Large intestine (tissue), 3 donors: ENCODE measurements around the gene DYSF. TPM values are rescaled to one million over a fixed set of nuclear protein-coding genes. Genes with fewer than 3 reads are reported as not detected.
A peak's percentile ranks its signal among the peaks of the same experiment; 100 is the strongest.
"Not testable (repeated sequence)": the region's sequence is repeated elsewhere in the genome, so short reads cannot be mapped to it uniquely, and the experiment has no call there.

Experiments used
- DNase-seq, 2 donors: peaks; one replicate each; pipeline versions ENCODE4 v3.0.0 to v3.0.0-alpha.2; 2013
- H3K27ac ChIP-seq: one replicate; pipeline ENCODE4 v1.5.1; 2013; ENCODE audit warnings: low read length
- H3K27me3 ChIP-seq: 2 replicates; pipeline ENCODE4 v1.6.1; 2013; ENCODE audit warnings: low read length; ENCODE audit not compliant: control insufficient read depth, insufficient read depth
- H3K36me3 ChIP-seq: 2 replicates; pipeline ENCODE4 v1.6.1; 2013; ENCODE audit warnings: low read length; ENCODE audit not compliant: control insufficient read depth, insufficient read depth
- H3K4me1 ChIP-seq: one replicate; pipeline ENCODE4 v1.6.1; 2013; ENCODE audit warnings: low read length; ENCODE audit not compliant: control insufficient read depth, insufficient read depth
- H3K4me3 ChIP-seq: one replicate; pipeline ENCODE4 v1.5.1; 2013; ENCODE audit warnings: low read length
- H3K9me3 ChIP-seq: one replicate; pipeline ENCODE4 v1.6.1; 2013; ENCODE audit warnings: mild to moderate bottlenecking, low read depth, low read length, moderate library complexity; ENCODE audit not compliant: control insufficient read depth
- WGBS: methylation state at CpG from one replicate; pipeline ENCODE4 v1.1.5; 2013; ENCODE audit warnings: low lambda C conversion rate; ENCODE audit not compliant: insufficient coverage; 5-methylcytosine and 5-hydroxymethylcytosine counted together
- polyA plus RNA-seq: library from polyadenylated mRNA; unstranded; fragments of 120-200 nt; gene quantifications from one replicate; pipeline ENCODE4 v1.2.1, GENCODE V29; 2013

The DYSF gene
- polyA plus RNA-seq, 1 donor = 6.3 TPM

DNA sequence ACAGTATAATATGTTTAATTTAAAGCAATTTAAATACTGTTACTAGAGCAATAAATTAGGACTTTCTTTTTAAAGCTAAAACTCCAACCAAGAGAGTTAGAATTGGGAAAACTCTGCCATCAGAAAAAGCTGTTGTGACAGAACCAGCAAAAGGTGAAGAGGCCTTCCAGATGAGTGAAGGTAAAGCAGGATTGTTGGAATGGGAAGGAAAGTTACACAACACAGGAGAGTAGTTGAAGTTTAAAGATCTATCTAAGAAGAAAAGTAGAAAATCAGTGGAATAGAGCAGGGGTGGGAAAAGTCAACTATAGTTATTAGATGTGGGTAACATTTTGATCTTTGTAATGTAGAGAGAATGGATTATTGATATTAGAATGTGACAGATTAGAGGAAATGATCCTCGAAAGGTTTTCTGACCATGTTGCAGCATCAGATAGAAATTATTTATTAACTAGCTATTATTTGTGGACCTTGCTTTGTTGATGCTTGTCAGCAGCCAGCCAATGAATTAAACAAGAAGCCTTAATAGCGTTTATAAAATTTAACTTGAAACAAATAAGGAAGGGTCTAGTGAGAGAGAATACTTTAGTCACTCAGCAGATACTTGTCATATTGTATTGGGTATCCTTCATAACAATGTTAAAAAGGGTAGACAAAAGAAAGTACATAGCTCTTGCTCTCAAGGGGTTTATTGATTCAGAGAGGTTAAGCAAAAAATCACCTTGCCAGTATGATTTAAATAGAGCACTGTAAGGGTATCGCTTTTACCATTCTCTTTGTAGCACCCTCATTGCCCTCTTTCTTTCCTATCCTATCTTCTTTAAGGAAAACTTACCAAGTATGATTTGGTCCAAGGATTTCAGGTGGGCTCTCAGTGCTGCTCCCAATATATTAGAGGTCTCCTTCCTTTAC is 24.6 kb upstream of the DYSF start:
- 60% methylated on average over 2 of the region's 3 CpGs for WGBS
- Histone ChIP-seq H3K36me3 (peaks cover 67% of the 10 kb centered on the region), H3K27ac (no peak overlapping the region), H3K4me1 (no peaks in the 10 kb centered on the region), H3K9me3 (no peaks in the 10 kb centered on the region), H3K27me3 (no peaks in the 10 kb centered on the region), H3K4me3 (no peak overlapping the region)
- no peak for DNase-seq

DNA sequence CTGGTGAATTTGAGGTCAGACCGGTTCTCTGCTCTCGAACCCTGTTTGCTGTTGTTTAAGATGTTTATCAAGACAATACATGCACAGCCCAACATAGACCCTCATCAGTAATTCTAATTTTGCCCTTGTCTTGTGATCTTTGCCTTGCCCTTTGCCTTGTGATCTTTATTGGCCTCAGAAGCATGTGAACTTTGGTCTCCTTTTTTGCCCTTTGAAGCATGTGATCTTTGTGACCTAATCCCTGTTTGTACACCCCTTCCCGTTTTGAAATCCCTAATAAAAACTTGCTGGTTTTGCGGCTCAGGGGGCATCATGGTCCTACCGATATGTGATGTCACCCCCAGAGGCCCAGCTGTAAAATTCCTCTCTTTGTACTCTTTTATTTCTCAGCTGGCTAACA is 8.2 kb upstream of the DYSF start:
- DNase-seq, H3K4me1 ChIP-seq, H3K27ac ChIP-seq, H3K9me3 ChIP-seq, H3K27me3 ChIP-seq, H3K36me3 ChIP-seq, H3K4me3 ChIP-seq: not testable (repeated sequence)
- no CpG with 5 or more reads among the region's 5 CpGs for WGBS

- no peak for DNase-seq
- no CpG with 5 or more reads among the region's 1 CpG for WGBS
- H3K36me3 ChIP-seq = no peaks in the 10 kb centered on the region
- no peaks in the 10 kb centered on the region for H3K4me1 ChIP-seq
- no peaks in the 10 kb centered on the region for H3K9me3 ChIP-seq
- H3K27ac ChIP-seq = no peak overlapping the region
- peaks cover 13% of the 10 kb centered on the region for H3K27me3 ChIP-seq
- no peak overlapping the region for H3K4me3 ChIP-seq
Observed at GRCh38 chr2:71446505-71446904, 6.9 kb upstream of the DYSF start.

DNA sequence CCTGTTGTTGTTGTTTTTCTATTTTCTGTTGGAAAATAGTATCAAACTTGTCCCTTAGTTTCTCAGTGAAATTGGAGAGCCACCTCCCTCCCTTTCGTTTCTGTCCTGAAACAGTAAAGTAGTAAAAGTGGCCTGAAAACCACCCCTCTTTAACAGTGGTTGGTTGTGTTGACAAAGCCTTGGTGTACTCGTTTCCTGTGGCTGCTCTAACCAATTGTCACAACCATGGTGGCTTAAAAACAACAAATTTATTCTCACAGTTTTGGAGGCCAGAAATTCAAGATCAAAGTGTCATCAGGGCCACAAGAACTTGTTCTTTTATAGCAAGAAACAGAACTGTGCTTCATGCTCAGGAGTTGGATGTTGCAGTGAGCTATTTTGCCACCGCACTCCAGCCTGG is 4.0 kb upstream of the DYSF start:
- H3K9me3 ChIP-seq = peaks cover 4% of the 10 kb centered on the region
- no peak for DNase-seq
- WGBS = 20% methylated on average over 1 of the region's 3 CpGs
- H3K27me3 ChIP-seq = peaks cover 36% of the 10 kb centered on the region
- H3K36me3 ChIP-seq = no peaks in the 10 kb centered on the region
- peaks cover 6% of the 10 kb centered on the region for H3K4me1 ChIP-seq
- H3K4me3 ChIP-seq = no peak overlapping the region
- no peak overlapping the region for H3K27ac ChIP-seq

DNA sequence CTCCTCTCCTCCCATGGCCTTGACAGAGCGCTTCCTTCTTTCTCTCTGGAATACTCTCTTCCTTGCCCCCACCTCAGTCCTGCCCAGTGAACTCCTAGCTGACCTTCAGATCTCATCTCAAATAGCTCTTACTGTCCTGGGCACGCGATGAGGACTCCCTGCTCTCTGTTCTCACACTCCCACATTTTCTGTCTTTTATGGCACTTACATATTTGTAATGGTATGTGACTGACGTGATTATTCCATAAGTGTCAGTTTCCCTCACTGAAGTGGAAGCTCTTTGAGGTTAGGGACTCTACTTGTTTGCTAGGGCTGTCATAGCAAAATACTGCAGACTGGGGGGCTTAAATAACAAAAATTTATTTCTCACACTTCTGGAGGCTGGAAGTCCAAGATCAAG is 1.7 kb upstream of the DYSF start:
- WGBS = no CpG with 5 or more reads among the region's 4 CpGs
- Histone ChIP-seq H3K27me3 (peaks cover 52% of the 10 kb centered on the region), H3K27ac (no peak overlapping the region), H3K4me3 (no peak overlapping the region), H3K36me3 (no peaks in the 10 kb centered on the region), H3K9me3 (peaks cover 4% of the 10 kb centered on the region), H3K4me1 (peaks cover 18% of the 10 kb centered on the region)
- DNase-seq = no peak

GRCh38 chr2:71452565-71452964 is 796 bp upstream of the DYSF start:
- Histone ChIP-seq H3K9me3 (peaks cover 4% of the 10 kb centered on the region), H3K27ac (no peak overlapping the region), H3K4me3 (no peak overlapping the region), H3K36me3 (no peaks in the 10 kb centered on the region), H3K4me1 (peaks cover 18% of the 10 kb centered on the region), H3K27me3 (peaks cover 52% of the 10 kb centered on the region)
- DNase-seq = no peak
- WGBS = no CpG with 5 or more reads among the region's 2 CpGs

DNA sequence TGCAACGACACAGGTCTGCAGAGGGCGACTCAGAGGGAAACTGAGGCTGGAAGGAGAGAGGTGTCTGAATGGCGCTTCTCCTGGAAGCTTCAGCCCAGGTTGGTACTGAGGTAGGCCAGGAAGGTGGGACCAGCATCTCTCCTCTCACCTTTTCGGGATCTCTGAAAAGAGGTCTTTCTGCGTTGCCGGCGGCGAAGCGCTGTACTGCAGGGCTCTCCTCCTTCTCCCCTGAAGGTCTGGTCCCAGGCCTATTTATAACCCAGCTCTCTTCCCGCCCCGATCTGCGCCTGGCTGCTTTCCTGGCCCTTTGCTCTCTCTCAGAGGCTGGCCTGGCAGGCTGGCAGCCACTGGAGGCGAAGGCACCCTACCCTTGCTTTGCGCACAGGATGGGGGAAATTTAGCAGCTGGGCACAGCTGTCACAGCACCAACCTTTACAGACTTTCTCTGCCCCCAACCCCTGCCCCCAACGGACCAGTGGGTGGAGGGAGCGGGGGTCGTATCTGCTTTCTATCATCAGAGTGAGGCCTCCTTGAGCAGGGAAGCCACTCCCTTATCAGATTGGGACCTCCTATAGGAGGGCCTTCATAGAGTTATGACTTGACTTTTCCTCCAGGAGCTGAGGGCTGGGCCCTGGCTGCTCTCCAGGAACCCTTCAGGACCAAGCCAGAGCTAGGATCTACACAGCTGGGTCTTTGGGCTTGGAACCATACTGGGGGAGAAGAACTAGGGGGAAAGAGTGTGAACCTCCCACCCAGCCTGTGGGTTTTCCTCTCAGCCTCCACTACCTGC is 1.1 kb downstream of the DYSF start:
- H3K4me1 ChIP-seq = peaks cover 18% of the 10 kb centered on the region
- H3K4me3 ChIP-seq = peak overlapping the region; percentile 30
- DNase-seq = no peak
- H3K27ac ChIP-seq = no peak overlapping the region
- no CpG with 5 or more reads among the region's 17 CpGs for WGBS
- no peaks in the 10 kb centered on the region for H3K36me3 ChIP-seq
- peaks cover 4% of the 10 kb centered on the region for H3K9me3 ChIP-seq
- peaks cover 52% of the 10 kb centered on the region for H3K27me3 ChIP-seq

DNA sequence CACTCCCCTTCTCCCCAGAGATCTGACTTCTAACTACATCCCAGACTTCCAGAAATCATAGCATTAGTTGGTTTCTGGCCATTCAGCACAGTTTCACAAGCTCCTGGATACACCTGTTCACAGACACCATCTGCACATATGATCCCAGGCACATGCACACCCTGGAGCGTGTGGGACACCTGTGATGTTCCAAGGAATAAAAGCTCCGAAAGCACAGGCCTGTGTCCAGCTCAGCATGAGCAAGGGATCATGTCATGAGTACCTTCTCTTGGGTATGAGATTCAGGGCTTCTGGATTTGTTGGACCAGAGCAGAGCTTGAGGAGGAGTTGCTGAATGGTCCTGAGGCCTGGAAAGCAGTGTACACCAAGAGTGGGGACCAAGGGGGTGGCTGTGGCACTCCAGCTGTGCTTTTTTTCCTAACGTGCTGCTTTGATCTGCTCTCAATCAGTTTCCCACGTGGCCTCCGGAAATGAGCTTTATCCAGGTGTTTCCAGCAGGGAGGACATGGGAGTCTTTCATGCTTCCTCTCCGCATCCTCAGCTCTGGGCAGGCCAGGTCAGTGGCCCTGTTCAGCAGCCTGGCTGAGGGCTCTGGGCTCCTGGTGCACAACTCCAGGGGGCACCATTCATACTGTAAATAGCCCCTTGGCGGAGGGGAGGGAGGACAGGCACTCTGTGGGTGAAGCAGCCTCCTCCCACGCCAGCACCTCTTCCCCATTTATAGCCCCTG is 1.8 kb downstream of the DYSF start:
- Histone ChIP-seq H3K9me3 (peaks cover 4% of the 10 kb centered on the region), H3K4me1 (peaks cover 18% of the 10 kb centered on the region), H3K27me3 (peaks cover 45% of the 10 kb centered on the region), H3K27ac (no peak overlapping the region), H3K4me3 (no peak overlapping the region), H3K36me3 (no peaks in the 10 kb centered on the region)
- WGBS = no CpG with 5 or more reads among the region's 8 CpGs
- DNase-seq = no peak

- Histone ChIP-seq H3K4me3 (no peak overlapping the region), H3K4me1 (peaks cover 18% of the 10 kb centered on the region), H3K27me3 (peaks cover 44% of the 10 kb centered on the region), H3K27ac (no peak overlapping the region), H3K36me3 (no peaks in the 10 kb centered on the region), H3K9me3 (peaks cover 4% of the 10 kb centered on the region)
- WGBS = no CpG with 5 or more reads among the region's 6 CpGs
- DNase-seq = no peak
Observed at GRCh38 chr2:71455741-71456569, 2.6 kb downstream of the DYSF start.
